Embryonic facial prominence (tissue), 1 donor: ENCODE results near the gene OR2A5.
"Not testable (repeated sequence)": the region's sequence is repeated elsewhere in the genome, so short reads cannot be mapped to it uniquely, and the experiment has no call there.

Experiments used
- DNase-seq: peaks from one replicate; pipeline ENCODE4 v3.0.0-alpha.2; 2016; ENCODE audit errors: extremely low spot score

OR2A5 gene

DNA sequence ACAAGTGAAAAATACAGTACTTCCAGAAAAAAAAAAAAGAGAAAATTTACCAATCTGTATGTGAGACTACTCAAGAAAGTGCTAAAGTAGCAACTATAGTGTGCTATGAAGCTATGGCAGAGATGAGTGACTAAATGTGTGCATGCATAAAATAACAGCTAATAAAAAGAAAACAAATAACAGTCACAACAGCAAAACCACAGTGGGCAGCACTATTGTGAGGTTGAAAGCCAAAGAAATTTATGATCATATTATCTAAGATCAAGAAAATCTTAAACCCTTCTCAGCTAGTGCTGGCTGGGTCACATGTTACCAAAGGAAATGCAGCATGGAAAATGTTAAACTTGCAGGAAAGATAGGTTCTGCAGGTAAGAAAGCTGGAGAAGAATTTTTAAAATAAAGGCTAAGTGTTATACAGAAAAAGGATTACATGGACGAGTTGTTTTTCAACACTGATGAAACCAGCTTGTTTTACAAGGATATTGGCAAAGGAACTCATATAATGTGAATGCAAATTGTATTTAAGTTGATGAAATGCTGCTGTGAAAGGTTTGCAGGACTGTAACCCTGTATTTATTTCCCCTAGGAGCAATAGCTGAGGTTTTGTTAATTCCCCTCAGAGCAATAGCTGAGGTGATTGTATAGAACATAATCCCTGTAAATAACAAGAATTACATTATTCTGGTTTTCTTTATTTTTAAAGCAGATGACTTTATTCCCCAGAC, 15.6 kb upstream of the OR2A5 start:
- DNase-seq: no peak

DNA sequence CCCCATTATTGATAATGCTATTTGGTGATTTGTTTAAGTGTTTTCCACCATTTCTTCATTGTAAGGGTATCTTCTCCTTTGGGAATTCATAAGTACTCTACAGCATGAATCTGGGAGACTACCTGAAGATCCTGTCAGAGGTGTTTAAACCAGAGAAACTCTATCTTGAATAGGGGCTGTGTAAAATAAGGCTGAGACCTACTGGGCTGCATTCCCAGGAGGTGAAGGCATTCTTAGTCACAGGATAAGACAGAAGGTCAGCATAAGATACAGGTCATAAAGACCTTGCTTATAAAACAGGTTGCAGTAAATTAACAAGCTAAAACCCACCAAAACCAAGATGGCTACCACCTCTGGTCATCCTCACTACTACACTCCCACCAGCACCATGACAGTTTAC, 13.4 kb upstream of the OR2A5 start:
- no peak for DNase-seq

DNA sequence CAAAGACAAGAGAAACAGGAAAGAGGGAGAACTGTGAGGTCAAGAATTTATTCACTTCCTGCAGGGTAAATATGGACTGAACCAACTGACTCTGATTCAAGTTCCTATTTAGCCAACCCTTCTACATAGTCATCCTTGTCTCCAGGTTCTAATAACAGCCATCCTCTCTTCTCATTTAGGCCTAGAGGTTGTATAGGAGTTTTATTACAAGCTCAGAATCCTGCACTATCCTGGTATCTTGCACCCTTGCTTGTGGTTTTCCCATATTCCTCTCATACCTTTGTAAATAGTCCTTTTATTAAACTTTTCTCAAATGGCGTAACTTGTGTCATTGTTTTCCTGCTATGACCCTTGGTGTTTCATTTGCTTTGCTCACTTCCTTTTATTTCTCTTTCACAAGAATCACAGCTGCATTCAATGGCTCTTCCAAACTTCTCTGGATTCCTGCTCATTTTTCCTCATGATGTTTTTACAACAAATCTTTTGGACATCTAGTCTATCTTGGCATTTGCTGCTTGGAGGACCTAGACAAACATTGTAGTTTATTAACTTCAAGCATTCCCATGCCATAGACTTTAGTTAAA, 12.4 kb upstream of the OR2A5 start:
- DNase-seq: no peak

DNA sequence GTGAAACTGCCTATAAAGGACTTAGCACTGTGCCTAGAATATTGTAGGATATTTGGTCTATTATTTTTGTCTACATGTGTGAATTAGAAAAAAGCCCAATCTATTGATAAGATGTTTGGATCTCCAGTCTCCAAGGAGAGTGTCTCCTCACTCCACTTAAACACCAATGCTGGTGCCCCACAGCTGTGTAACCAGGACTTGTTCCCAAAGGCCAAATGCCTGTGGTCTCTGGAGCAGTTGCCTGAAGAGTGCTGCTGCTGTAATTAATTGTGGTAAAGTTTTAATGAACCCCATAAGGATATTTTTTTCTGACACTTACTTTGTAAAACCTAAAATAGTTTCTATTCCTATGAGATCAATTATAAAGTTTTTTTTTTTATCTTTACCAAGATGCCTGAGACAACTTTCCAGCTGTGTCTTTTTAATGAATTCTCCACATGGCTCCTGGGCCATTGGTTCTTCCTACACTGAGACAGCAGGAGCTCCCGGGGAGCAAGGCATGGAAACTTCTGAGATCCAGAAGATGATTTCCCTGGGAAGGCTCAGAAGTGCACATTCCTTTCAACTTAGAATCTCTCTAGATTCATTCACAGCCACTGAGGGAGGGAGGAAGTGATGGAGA, 11.2 kb upstream of the OR2A5 start:
- DNase-seq: no peak

DNA sequence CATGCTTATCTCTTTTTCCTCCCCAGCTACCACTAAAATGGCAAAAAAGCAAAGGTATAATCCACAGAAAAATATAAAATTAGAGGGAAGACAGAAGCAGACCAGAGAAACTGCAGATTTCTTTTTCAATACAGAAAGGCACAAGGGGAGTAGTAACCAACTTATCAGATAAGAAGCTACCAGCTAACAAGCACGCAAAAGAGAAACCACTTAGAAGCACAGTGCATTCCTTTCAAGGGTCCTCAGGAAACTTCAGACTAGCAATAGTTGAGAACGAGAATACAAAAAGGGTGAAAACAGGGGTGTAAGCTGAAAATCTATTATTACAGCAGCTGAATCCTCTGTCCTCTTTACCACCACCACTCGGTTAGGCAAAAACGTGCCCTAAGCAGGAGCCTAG, 9.9 kb upstream of the OR2A5 start:
- no peak for DNase-seq

DNA sequence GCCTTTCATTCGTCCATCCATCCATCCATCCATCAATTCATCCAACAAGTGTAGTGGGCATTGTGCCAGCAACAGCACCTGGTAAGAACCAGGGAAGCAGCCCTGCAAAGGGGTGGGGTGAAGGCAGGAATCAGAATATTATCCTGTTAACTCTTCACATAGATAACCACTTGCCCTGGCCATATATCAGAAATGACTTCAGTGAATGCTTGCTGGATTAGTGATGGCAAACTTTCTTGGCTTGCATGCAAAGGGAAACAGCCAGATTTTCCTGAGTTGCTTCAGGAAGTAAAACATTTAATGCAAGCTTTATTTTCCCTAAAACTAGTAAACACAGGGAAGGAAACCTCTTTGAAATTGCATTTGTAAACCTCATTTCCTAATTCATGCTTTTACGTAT, 743 bp downstream of the OR2A5 start:
- DNase-seq: no peak

DNA sequence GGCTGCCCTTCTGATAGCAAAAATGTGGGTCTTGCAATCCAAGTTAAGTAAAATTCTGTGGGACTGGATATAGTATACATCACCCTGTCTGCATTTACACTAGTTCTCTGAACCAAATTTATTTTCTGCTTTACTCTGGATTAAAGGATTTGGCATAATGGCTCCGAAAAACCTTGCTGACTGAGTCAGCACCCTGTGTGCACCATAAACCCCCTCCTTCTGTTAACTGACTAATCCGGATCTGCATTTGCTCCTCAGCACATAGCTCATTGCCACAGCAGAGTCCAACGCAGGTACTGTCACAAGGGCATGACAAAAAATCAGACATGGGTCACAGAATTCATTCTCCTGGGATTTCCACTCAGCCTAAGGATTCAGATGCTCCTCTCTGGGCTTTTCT, 1.3 kb downstream of the OR2A5 start:
- DNase-seq: no peak

DNA sequence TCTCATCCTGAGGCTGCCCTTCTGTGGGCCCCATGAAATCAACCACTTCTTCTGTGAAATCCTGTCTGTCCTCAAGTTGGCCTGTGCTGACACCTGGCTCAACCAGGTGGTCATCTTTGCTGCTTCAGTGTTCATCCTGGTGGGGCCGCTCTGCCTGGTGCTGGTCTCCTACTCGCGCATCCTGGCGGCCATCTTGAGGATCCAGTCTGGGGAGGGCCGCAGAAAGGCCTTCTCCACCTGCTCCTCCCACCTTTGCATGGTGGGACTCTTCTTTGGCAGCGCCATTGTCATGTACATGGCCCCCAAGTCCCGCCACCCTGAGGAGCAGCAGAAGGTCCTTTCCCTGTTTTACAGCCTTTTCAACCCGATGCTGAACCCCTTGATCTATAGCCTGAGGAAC, 2.1 kb downstream of the OR2A5 start:
- DNase-seq: not testable (repeated sequence)

DNA sequence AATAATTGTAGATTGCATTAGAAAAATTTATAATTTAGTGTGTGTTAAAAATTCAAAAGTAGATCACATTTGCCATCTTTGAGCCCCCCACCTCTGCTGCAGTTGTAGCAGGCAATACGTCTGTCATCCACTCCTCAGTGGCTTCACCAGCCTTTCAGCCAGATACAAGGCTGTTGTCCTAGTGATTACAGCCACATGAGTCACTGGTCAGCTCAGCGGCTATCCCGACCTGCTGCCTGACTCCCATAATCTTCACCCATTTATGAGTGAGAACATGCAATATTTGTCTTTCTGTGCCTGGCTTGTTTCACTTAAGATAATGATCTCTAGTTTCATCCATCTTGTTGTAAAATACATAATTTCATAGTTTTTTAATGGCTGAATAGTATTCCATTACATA, 9.2 kb downstream of the OR2A5 start:
- DNase-seq: no peak

DNA sequence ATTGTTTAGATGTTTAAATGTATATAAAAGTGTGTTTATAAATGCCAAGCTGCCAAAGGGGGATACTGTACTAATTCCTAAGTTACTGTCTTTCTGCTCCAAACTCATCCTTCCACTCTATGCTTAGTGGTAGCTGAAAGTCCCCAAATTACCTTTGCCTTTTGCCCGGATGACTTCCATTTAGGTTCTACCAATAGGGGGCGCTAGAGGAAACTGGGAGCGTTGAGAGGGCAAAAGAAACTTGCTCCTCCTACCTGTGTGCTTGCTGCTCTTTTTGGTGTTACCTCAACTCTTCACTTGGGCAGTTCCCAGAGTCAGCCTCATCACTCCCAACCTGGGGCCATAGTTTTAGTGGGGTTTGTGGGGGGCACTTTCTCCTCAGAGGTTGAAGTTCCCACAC, 15.0 kb downstream of the OR2A5 start:
- DNase-seq: no peak

DNA sequence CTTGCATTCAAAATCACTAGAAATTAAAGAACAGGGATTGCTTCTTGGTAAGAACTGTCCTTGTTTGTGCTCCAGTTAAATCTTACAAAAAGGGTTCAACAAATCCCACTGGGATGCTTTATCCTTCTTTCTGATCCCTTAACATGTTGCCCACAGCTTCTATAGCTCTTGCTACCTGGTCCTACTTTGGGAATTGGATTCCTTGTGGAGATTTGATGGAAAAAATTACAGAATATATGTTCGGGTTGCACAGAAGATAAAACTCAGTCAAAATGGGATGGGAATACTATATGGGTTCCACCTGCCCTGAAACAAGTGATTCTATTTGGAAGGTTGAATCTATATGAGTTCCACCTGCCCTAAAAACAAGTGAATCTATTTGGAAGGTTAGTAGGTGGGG, 20.8 kb downstream of the OR2A5 start, which contains the start of gene OR2A25:
TSS of gene OR2A25 (plus strand) at position 301 of the 400 bp plus-strand sequence. CDS start 4,409 bp downstream, outside the sequence.
- no peak for DNase-seq

DNA sequence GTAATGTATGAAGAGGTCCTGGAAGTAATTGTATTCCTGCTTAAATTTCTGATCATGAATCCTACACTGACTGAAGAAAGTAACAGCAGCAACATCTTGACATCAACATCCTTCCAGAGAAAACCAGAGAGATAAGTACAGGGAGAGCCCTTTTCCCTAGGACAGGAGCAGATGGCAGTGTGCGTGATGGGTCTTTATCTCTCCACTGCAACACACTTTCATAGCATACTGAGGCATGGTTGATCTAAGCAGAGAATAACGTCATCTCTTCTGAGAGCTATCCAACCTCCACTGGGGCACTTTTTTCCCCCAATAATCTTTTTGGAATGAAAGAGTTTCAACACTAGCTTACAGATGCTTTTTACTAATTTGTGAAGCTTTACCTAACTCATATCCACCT, 21.2 kb downstream of the OR2A5 start:
- DNase-seq: no peak

DNA sequence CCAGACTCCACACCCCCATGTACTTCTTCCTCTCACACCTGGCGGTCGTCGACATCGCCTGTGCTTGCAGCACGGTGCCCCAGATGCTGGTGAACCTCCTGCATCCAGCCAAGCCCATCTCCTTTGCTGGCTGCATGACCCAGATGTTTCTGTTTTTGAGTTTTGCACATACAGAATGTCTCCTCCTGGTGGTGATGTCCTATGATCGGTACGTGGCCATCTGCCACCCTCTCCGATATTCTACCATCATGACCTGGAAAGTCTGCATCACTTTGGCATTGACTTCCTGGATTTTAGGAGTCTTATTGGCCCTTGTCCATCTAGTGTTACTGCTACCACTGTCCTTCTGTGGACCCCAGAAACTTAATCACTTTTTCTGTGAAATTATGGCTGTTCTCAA, 25.6 kb downstream of the OR2A5 start:
- DNase-seq: no peak

DNA sequence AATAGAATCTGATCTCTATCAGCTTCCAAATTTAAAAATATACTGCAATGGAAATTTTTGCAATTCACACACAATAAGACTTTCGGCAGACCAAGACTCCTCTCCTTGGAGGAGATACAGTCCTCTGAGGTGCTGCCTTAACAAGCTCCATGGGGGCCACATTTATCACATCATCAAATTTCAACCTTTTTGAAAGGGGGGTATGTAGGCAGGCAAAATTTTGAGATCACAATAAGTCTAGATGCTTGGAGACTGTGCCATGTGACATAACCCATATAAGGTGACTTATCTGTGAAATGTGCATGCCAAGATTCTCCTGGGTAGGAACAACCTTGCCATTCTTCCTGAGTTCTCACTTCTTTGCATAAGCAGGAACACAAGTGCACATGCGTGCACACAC, 37.2 kb downstream of the OR2A5 start, which contains the start of gene OR2A12:
TSS of gene OR2A12 (plus strand) at position 301 of the 400 bp plus-strand sequence. CDS start 8,830 bp downstream, outside the sequence.
- DNase-seq: no peak

DNA sequence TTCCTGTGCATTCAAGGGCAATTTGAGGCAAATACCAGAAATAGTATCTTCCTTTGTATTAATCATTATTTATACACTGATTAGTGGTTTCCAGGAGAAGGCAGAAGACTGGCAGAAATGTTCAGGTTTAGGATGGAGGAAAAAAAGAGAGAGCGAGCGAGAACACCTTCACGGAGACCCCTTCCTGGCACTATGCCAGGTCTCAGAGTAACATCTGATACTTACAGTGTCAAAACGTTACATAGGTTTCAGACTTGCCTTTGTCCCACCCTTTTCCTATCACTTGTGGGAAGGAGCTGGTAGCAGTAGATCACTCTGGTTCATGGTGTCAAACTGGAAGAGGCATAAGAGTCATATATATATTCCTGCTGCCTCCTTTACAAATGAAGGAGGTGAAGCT, 38.0 kb downstream of the OR2A5 start:
- DNase-seq: no peak

DNA sequence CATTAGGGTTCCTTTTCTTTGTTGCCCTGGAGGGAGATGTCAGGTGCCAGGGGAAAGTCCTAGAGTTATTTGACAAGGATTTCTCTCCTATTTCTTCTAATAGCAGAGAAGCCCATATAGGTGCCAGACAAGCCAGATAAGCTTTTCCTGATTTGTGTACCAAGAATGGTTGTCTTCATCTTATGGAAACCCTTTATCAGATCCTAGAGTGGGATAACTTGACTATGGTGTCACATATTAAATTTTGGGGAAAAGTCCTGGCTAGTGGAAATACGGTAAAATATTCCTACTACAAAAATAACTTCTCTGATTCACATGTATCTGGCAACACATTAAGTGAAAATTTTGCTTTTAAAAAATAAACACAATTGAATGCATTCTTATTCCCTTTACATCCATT, 38.5 kb downstream of the OR2A5 start:
- no peak for DNase-seq

DNA sequence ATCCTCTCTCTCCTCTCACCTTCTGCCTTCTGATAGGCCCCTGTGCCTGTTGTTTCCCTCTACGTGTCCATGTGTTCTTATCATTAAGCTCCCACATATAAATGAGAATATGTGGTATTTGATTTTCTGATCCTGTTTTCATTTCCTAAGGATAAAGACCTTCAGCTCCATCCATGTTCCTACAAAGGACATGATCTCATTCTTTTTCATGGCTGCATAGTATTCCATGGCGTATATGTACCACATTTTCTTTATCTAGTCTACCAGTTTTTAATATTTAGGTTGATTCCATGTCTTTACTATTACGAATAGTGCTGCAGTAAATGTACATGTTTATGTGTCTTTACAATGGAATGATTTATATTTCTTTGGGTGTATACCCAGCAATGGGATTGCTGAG, 41.9 kb downstream of the OR2A5 start:
- no peak for DNase-seq

DNA sequence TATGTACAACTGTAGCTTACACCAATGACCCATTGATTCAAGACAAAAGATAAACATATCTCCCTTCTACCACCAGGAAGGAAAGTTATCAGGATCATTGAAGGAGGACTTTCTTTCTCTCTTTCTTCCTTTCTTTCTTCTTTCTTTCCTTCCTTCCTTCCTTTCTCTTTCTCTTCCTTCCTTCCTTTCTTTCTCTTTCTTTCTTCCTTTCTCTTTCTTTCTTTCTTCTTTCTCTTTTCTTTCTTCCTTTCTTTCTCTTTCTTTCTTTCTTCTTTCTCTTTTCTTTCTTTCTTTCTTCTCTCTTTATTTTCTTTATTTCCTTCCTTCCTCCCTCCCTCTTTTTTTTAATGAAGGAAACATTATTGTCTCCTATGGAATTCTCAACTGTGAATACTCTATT, 50.0 kb downstream of the OR2A5 start:
- no peak for DNase-seq

DNA sequence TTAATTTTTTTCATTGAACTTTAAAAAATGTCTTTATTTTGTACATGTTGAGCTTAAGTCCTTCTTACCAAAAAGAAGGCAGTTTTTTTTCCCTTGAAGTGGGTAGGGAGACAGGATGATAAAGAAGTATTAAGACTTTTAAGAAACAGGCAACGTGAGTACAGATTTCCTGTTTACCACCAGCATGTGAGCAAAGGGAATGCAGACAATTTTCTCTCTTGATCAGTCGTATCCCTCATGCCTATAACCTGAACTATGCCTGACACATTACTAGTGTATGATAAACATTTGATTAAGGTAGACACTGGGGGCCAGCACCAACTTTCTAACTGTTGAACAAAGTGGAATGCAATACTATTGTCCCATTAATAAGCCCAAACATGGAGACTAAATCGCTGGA, 51.9 kb downstream of the OR2A5 start:
- DNase-seq: no peak

DNA sequence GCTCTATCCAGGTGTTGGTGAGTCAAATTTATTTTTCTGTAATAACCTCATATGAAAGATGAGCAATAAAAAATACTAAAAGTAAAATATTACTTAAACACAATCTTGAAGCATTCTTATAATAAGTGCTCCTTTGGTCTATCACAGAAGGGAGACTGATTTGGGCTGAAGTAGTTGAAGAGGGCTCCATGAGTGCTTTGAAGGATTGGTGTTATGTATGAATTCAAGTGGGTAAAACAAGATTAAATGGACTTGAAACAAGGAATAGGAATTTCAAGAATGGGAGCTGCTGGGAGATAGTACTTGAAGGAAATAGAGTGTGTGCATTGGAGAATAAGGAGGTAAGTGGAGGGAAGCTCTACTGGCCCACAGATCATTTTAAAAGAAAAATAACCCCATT, 53.3 kb downstream of the OR2A5 start:
- no peak for DNase-seq

DNA sequence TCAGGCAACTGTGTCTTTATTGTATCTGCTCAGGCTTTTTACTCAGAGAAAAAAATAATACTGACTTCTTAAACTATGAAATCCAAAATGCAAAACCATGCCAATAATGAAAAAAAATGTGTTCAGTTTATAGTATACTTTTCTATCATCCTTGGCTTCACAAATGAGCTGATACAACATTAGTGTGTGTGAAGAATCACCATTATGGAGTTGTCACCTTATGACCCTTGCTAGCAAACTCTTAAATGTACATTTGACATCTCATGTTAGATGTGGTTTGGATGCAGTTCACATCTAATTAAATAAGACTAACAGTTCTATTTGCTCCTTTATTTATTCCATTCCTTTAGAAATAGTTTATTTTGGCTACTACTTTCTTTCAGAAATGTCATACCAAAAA, 56.5 kb downstream of the OR2A5 start:
- DNase-seq: no peak
